Measurements from ENCODE around the gene EIF3A.

GRCh38 chr10:119024882-119025281 is 55.7 kb downstream of the EIF3A start:
- TF ChIP-seq POLR2A (IDR thresholded peaks at IDR 0.05) = no peak
- TF ChIP-seq CTCF (IDR thresholded peaks at IDR 0.05) = no peak
- no peak for TF ChIP-seq POLR2AphosphoS5 (IDR thresholded peaks at IDR 0.05)

All from prostate gland (tissue), 2 donors.